Muscle of back (tissue), 11 donors: ENCODE data around the gene CFAP77. TPM values are rescaled to one million over a fixed set of nuclear protein-coding genes. Genes with fewer than 3 reads are reported as not detected.

Experiments used
- DNase-seq, 3 donors: peaks; one replicate each; pipeline versions ENCODE4 v3.0.0 to v3.0.0-alpha.2; 2013
- polyA plus RNA-seq, 10 donors: library from polyadenylated mRNA; unstranded; fragments of 120-200 nt; gene quantifications; one replicate each; pipeline ENCODE4 v1.2.1, GENCODE V29; 2013; ENCODE audit not compliant: insufficient read length in 10 of 10

Gene CFAP77
- polyA plus RNA-seq, 10 donors = 0.09 TPM; not detected in 9

GRCh38 chr9:132487980-132488535 lies 78.0 kb downstream of the CFAP77 start:
- DNase-seq = no peak

GRCh38 chr9:132488626-132489025 lies 78.6 kb downstream of the CFAP77 start:
- DNase-seq = no peak

DNA sequence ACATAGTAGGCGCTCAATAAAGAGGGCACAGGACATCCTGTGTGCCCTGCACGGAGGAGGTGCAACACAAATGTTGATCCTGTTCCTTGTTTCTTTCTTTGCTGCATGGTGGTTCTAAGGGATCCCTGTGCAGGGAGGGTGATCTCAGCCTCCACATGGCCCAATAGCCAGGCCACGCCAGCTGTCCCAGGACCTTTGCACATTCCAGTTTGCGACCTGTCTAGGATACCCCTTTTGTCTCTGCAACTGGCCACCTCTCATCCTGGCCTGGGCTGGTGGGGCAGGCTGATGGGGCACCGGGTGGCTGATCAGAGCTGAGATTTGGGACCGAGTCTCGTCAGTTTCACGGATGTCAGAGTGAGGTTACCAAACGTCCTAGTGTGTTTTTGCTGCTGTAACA lies 79.5 kb downstream of the CFAP77 start:
- no peak for DNase-seq

GRCh38 chr9:132494857-132495256 lies 84.8 kb downstream of the CFAP77 start:
- no peak for DNase-seq

GRCh38 chr9:132497731-132498130 lies 87.7 kb downstream of the CFAP77 start:
- DNase-seq = no peak

DNA sequence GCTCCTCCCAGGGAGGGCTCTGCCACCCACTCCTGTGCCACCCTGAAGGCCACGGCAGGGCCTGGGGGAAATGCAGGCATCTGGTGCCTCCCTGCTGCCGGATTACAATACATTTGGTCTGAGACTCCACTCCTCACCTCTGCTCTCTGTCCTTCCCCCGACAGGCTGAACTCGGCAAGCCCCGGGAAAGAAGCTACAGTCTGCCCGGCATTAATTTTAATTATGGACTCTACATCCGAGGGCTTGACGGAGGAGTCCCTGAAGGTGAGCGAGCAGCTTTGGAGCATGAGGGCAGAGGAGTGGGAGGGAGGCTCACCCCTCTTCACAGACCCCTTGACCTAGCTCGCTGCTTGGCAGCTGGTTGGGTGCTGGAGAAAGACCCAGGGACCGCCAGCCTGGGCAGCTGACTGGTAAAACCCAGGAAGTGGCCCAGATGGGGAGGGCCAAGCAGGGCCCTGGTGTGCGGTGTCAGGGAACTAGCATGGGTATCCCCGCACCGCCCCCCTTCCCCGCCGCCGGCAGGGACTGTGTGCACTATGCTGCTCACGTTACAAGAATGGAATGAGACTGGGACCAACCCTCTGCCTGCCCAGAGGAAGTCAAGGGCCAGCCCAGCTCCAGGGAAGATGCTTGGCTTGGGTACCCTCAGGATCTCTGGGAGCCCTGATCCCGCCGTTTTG lies 88.7 kb downstream of the CFAP77 start:
- no peak for DNase-seq

- DNase-seq = no peak
These were observed 89.2 kb downstream of the CFAP77 start for GRCh38 chr9:132499251-132499650.

DNA sequence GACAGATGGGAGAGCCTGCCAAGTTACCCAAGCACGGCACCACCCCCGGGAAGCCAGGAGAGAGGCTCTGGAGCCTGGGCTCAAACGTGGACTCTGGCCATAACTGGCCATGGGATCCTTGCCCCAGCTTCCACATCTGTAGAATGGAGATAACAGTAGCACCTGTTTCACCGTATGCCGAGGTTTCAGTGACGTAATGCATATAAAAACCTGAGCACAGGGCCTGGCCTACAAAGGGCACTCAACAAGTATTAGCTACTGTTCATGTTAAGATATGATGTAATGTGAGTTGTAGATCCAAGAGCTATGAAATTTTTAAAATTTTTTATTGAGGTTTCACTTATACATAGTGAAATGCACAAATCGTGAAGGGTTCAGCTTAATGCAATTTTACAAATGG lies 90.2 kb downstream of the CFAP77 start:
- DNase-seq = no peak

- no peak for DNase-seq
These were observed 92.5 kb downstream of the CFAP77 start for GRCh38 chr9:132502480-132502879.

DNA sequence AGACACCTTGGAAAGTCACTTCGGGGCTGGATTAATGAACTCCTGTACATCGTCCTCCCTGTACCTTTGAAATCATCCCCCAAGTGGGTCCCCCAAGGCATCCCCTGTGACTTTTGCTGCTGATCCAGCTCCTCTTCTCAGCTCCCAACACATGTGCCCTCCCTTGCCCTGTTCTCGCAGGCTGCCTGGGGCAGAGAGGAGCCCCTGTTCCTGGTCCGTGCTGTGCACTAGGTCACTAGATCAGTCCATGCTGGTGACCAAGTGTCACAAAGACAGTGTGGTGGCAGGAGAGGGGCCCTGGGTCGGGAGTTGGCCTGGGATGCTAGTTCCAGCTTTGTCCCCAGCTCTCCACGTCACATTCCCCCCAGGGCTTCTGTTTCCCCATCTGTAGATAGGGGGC lies 93.1 kb downstream of the CFAP77 start:
- DNase-seq = no peak

GRCh38 chr9:132504488-132504887 lies 94.5 kb downstream of the CFAP77 start:
- no peak for DNase-seq

- DNase-seq = no peak
These were observed 96.1 kb downstream of the CFAP77 start for GRCh38 chr9:132505991-132506655.

DNA sequence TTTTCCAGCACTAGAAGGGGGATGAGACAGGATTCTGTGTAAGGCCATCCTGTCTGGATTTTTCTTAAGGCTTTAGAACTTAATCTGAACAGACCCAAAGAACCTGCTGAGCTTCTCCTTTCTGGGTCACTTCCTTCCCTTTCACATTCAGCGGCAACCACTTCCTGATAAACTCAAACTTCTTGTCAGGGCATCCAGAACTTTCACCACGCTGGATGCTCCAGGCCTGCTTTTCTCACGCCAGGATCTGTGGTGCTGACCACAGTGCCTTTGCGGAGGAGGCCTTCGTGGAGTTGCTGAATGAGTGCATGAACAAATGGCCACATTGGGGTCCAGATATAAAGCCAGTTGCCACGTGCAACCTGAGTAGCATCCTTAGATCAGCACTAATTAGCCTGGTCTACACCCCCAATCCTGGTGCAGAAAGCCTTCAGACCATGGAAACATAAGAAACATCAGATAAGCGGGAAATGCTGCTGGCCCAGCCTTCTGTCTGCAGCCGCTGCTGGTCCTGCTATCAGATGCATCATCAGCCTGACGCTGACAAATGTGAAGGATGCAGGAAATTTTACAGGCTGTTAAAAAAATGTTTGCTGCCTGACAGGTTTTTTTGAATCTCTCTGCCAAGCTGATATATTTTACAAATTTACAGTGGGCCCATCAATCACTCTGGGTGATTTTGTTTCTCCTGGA lies 97.1 kb downstream of the CFAP77 start:
- DNase-seq = no peak

GRCh38 chr9:132507670-132508469 lies 97.9 kb downstream of the CFAP77 start:
- DNase-seq = peak; percentile 47 to 83 (median 76)

GRCh38 chr9:132509928-132510874 lies 100.2 kb downstream of the CFAP77 start:
- peak; percentile 2 to 49 (median 22) for DNase-seq

GRCh38 chr9:132511191-132511999 lies 101.4 kb downstream of the CFAP77 start:
- DNase-seq = no peak

GRCh38 chr9:132513416-132513815 lies 103.4 kb downstream of the CFAP77 start:
- DNase-seq = no peak

GRCh38 chr9:132514011-132514744 lies 104.2 kb downstream of the CFAP77 start:
- DNase-seq = no peak

DNA sequence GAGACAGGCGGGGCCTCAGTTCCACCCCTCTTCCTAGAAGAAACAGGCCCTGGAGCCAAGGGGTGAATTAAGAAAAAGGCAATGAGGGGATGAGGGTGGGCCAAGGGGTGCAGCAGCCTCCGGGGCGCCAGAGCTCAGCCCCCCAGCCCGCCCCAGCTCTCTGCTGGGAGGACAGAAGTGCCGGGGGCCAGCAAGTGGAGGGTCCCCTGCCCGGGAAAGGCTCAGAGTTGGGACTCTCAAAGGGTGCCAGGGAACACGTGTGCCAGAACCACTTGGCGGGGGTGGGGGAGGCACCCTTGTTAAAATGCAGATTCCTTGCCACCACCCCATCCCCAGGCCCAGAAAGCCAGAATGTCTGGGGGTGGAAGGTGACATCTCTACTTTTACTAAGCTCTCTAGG lies 104.8 kb downstream of the CFAP77 start:
- no peak for DNase-seq
